Measurements from ENCODE around the gene RAD50.

Gene RAD50

GRCh38 chr5:132678735-132679134 lies 122.0 kb downstream of the RAD50 start:
- DNase-seq (ENCODE audit: low read depth), result no peak
- TF ChIP-seq CTCF (IDR thresholded peaks at IDR 0.05; ENCODE audit: insufficient read depth, low read depth, low read length, missing control alignments), result no peak
- H3K4me3 ChIP-seq (ENCODE audit: low read length), result no peak overlapping the region

DNA sequence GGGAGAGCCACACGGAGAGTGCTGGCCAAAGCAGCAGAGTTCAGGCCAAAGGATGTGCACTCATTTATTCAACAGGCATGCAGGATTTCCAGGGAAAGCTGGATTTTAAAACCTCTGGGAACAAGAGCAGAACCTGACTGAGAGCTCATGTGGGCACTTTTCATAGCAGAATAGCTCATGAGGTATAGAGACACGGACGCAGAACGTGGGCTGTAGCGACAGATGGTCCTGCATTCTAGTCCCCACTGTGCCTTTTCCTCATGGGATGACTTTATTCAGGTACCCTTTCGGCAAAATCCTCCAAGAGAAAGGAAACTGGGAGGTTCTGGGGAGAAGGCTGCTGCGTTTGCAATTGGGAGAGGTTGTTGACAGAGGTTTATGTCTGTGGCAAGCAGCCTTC lies 122.4 kb downstream of the RAD50 start:
- DNase-seq (ENCODE audit: low read depth), result no peak
- no peak overlapping the region for H3K4me3 ChIP-seq (ENCODE audit: low read length)
- no peak for TF ChIP-seq CTCF (IDR thresholded peaks at IDR 0.05; ENCODE audit: insufficient read depth, low read depth, low read length, missing control alignments)

- H3K4me3 ChIP-seq (ENCODE audit: low read length), result no peak overlapping the region
- DNase-seq (ENCODE audit: low read depth), result no peak
- TF ChIP-seq CTCF (IDR thresholded peaks at IDR 0.05; ENCODE audit: insufficient read depth, low read depth, low read length, missing control alignments), result no peak
These were observed 123.1 kb downstream of the RAD50 start for GRCh38 chr5:132679717-132680380.

- DNase-seq (ENCODE audit: low read depth), result no peak
- TF ChIP-seq CTCF (IDR thresholded peaks at IDR 0.05; ENCODE audit: insufficient read depth, low read depth, low read length, missing control alignments), result no peak
- no peak overlapping the region for H3K4me3 ChIP-seq (ENCODE audit: low read length)
These were observed 124.2 kb downstream of the RAD50 start for GRCh38 chr5:132680780-132681475.

- no peak for DNase-seq (ENCODE audit: low read depth)
- H3K4me3 ChIP-seq (ENCODE audit: low read length), result no peak overlapping the region
- TF ChIP-seq CTCF (IDR thresholded peaks at IDR 0.05; ENCODE audit: insufficient read depth, low read depth, low read length, missing control alignments), result no peak
These were observed 124.7 kb downstream of the RAD50 start for GRCh38 chr5:132681476-132681831.

- TF ChIP-seq CTCF (IDR thresholded peaks at IDR 0.05; ENCODE audit: insufficient read depth, low read depth, low read length, missing control alignments), result no peak
- no peak overlapping the region for H3K4me3 ChIP-seq (ENCODE audit: low read length)
- peak; percentile 45 for DNase-seq (ENCODE audit: low read depth)
These were observed 125.2 kb downstream of the RAD50 start for GRCh38 chr5:132681983-132682382.

GRCh38 chr5:132684491-132684890 lies 127.7 kb downstream of the RAD50 start:
- no peak for DNase-seq (ENCODE audit: low read depth)

More at GRCh38 chr5:132684491-132684890, 127.7 kb downstream of the RAD50 start:
- no peak overlapping the region for H3K4me3 ChIP-seq (ENCODE audit: low read length)
- TF ChIP-seq CTCF (IDR thresholded peaks at IDR 0.05; ENCODE audit: insufficient read depth, low read depth, low read length, missing control alignments), result no peak

All from epithelial cell of esophagus (primary cell).